Mesenchymal stem cell (in vitro differentiated cells and primary cell): Measurements from ENCODE around the gene SH3RF2.

Experiments used
- DNase-seq: peaks from one replicate; pipeline ENCODE4 v3.0.0-alpha.2; 2013
- H2AFZ ChIP-seq: one replicate; pipeline ENCODE4 v1.6.1; 2013; ENCODE audit warnings: low read depth, mild to moderate bottlenecking, control low read depth, inconsistent platforms, low read length, moderate library complexity
- H2AK5ac ChIP-seq: 2 replicates; pipeline ENCODE4 v1.6.1; 2013; ENCODE audit warnings: low read length, moderate library complexity, mild to moderate bottlenecking, inconsistent platforms; ENCODE audit not compliant: severe bottlenecking
- H2BK120ac ChIP-seq: one replicate; pipeline ENCODE4 v1.6.1; 2013; ENCODE audit warnings: low read depth, mild to moderate bottlenecking, inconsistent platforms, low read length, moderate library complexity
- H2BK12ac ChIP-seq, 2 experiments: one replicate each; pipeline ENCODE4 v1.6.1; 2013; ENCODE audit warnings: inconsistent platforms in 2 of 2, low read length in 2 of 2, mild to moderate bottlenecking in 2 of 2, moderate library complexity in 2 of 2, control low read depth in 1 of 2
- H2BK15ac ChIP-seq: one replicate; pipeline ENCODE4 v1.6.1; 2013; ENCODE audit warnings: mild to moderate bottlenecking, low read depth, inconsistent platforms; ENCODE audit not compliant: poor library complexity, severe bottlenecking
- H2BK5ac ChIP-seq: 2 replicates; pipeline ENCODE4 v1.6.1; 2013; ENCODE audit warnings: low read depth, mild to moderate bottlenecking, low read length, control low read depth, inconsistent platforms; ENCODE audit not compliant: poor library complexity, severe bottlenecking
- H3K14ac ChIP-seq, 2 experiments: one replicate each; pipeline ENCODE4 v1.6.1; 2013; ENCODE audit warnings: inconsistent platforms in 2 of 2, low read length in 2 of 2, control low read depth in 1 of 2, mild to moderate bottlenecking in 1 of 2, moderate library complexity in 1 of 2
- H3K18ac ChIP-seq, 2 experiments: one replicate each; pipeline ENCODE4 v1.6.1; 2013; ENCODE audit warnings: inconsistent platforms in 2 of 2, low read length in 2 of 2, control low read depth in 1 of 2, low read depth in 1 of 2, mild to moderate bottlenecking in 1 of 2
- H3K23ac ChIP-seq, 2 experiments: one replicate each; pipeline ENCODE4 v1.6.1; 2013; ENCODE audit warnings: inconsistent platforms in 2 of 2, low read length in 2 of 2, mild to moderate bottlenecking in 2 of 2, moderate library complexity in 2 of 2, control low read depth in 1 of 2
- H3K27ac ChIP-seq: 2 replicates; pipeline ENCODE4 v1.5.1; 2013; ENCODE audit warnings: mild to moderate bottlenecking, moderate library complexity, low read length, control low read depth, inconsistent platforms; ENCODE audit not compliant: poor library complexity, severe bottlenecking
- H3K27me3 ChIP-seq, 2 experiments: 2 replicates each; pipeline versions ENCODE4 v1.6.1 to v1.7.0; 2013; ENCODE audit warnings: low read length in 2 of 2, mild to moderate bottlenecking in 2 of 2, moderate library complexity in 2 of 2, control low read depth in 1 of 2, inconsistent platforms in 1 of 2; ENCODE audit not compliant: control insufficient read depth in 1 of 2, insufficient read depth in 1 of 2
- H3K36me3 ChIP-seq, 2 experiments: 2 replicates each; pipeline versions ENCODE4 v1.6.1 to v1.7.0; 2013; ENCODE audit warnings: low read length in 2 of 2, control low read depth in 1 of 2, inconsistent platforms in 1 of 2, low read depth in 1 of 2, mild to moderate bottlenecking in 1 of 2; ENCODE audit not compliant: insufficient read depth in 2 of 2, control insufficient read depth in 1 of 2
- H3K4ac ChIP-seq, 2 experiments: one replicate each; pipeline ENCODE4 v1.6.1; 2013; ENCODE audit warnings: inconsistent platforms in 2 of 2, low read length in 2 of 2, mild to moderate bottlenecking in 2 of 2, moderate library complexity in 2 of 2, control low read depth in 1 of 2, low read depth in 1 of 2
- H3K4me1 ChIP-seq: 2 replicates; pipeline ENCODE4 v1.6.1; 2013; ENCODE audit warnings: low read depth, low read length, control low read depth; ENCODE audit not compliant: control insufficient read depth, insufficient read depth
- H3K4me2 ChIP-seq: 2 replicates; pipeline ENCODE4 v1.6.1; 2013; ENCODE audit warnings: low read length, mild to moderate bottlenecking, inconsistent platforms; ENCODE audit not compliant: poor library complexity, severe bottlenecking
- H3K4me3 ChIP-seq, 2 experiments: 2 replicates each; pipeline versions ENCODE4 v1.5.1 to v1.7.0; 2013; ENCODE audit warnings: low read length in 2 of 2, mild to moderate bottlenecking in 2 of 2, control low read depth in 1 of 2, low read depth in 1 of 2; ENCODE audit not compliant: insufficient read depth in 1 of 2
- H3K79me1 ChIP-seq: replicated peaks from 2 replicates; pipeline ENCODE4 v1.6.1; 2013; ENCODE audit warnings: mild to moderate bottlenecking, control low read depth, low read length, inconsistent platforms; ENCODE audit not compliant: poor library complexity, severe bottlenecking
- H3K9ac ChIP-seq: 2 replicates; pipeline ENCODE4 v1.7.0; 2013; ENCODE audit warnings: mild to moderate bottlenecking, low read length, moderate library complexity
- H3K9me3 ChIP-seq: 2 replicates; pipeline ENCODE4 v1.7.0; 2013; ENCODE audit warnings: mild to moderate bottlenecking, low read length; ENCODE audit not compliant: control insufficient read depth
- H4K8ac ChIP-seq: one replicate; pipeline ENCODE4 v1.6.1; 2013; ENCODE audit warnings: inconsistent platforms, mild to moderate bottlenecking, low read length, moderate library complexity
- H4K91ac ChIP-seq: one replicate; pipeline ENCODE4 v1.6.1; 2013; ENCODE audit warnings: mild to moderate bottlenecking, low read length, inconsistent platforms
- whole genome bisulfite sequencing: methylation state at CpG from one replicate; pipeline ENCODE4 v1.1.7; 2013; ENCODE audit warnings: mixed read lengths; 5-methylcytosine and 5-hydroxymethylcytosine counted together

SH3RF2 gene

GRCh38 chr5:146001544-146002190 is 65.3 kb downstream of the SH3RF2 start:
- Histone ChIP-seq H4K8ac (no peak overlapping the region), H3K18ac (peak overlapping the region in 1 of 2 experiments; percentile 11), H3K4me2 (no peak overlapping the region), H3K79me1 (no peaks in the 10 kb centered on the region), H2BK12ac (no peak overlapping the region), H4K91ac (no peak overlapping the region), H3K9me3 (no peaks in the 10 kb centered on the region), H2AK5ac (peak overlapping the region; percentile 31), H3K36me3 (no peaks in the 10 kb centered on the region), H2BK15ac (no peak overlapping the region), H2BK5ac (no peak overlapping the region), H3K4me3 (no peak overlapping the region), H3K4me1 (no peaks in the 10 kb centered on the region), H3K27ac (no peak overlapping the region), H3K9ac (no peak overlapping the region), H2BK120ac (no peak overlapping the region), H3K14ac (no peak overlapping the region), H3K27me3 (no peaks in the 10 kb centered on the region), H2AFZ (no peak overlapping the region), H3K23ac (no peak overlapping the region), H3K4ac (no peak overlapping the region)
- 98% methylated on average over 4 of the region's 5 CpGs for WGBS
- no peak for DNase-seq

- no peak overlapping the region for H3K9ac ChIP-seq
- H3K18ac ChIP-seq: no peak overlapping the region
- no peak overlapping the region for H3K4me3 ChIP-seq
- no peak overlapping the region for H3K4me2 ChIP-seq
- no peak overlapping the region for H2BK5ac ChIP-seq
- 98% methylated on average over 6 of the region's 7 CpGs for WGBS
- no peaks in the 10 kb centered on the region for H3K36me3 ChIP-seq
- no peak overlapping the region for H4K91ac ChIP-seq
- H2BK12ac ChIP-seq: no peak overlapping the region
- no peak overlapping the region for H2BK15ac ChIP-seq
- H2AFZ ChIP-seq: no peak overlapping the region
- H3K23ac ChIP-seq: no peak overlapping the region
- H3K4ac ChIP-seq: no peak overlapping the region
- no peaks in the 10 kb centered on the region for H3K27me3 ChIP-seq
- H3K14ac ChIP-seq: no peak overlapping the region
- no peak overlapping the region for H3K27ac ChIP-seq
- H3K4me1 ChIP-seq: no peaks in the 10 kb centered on the region
- H2AK5ac ChIP-seq: no peak overlapping the region
- no peak for DNase-seq
- no peak overlapping the region for H4K8ac ChIP-seq
- H3K79me1 ChIP-seq: no peaks in the 10 kb centered on the region
- no peak overlapping the region for H2BK120ac ChIP-seq
- no peaks in the 10 kb centered on the region for H3K9me3 ChIP-seq
These were observed 66.1 kb downstream of the SH3RF2 start for GRCh38 chr5:146002491-146002890.

GRCh38 chr5:146003852-146004251 is 67.5 kb downstream of the SH3RF2 start:
- no peaks in the 10 kb centered on the region for H3K9me3 ChIP-seq
- no peak overlapping the region for H2BK120ac ChIP-seq
- H4K8ac ChIP-seq: no peak overlapping the region
- H2AK5ac ChIP-seq: no peak overlapping the region
- WGBS: 51% methylated on average over 3 of the region's 4 CpGs
- H3K4me2 ChIP-seq: no peak overlapping the region
- H2BK15ac ChIP-seq: no peak overlapping the region
- no peak overlapping the region for H3K18ac ChIP-seq
- peak; percentile 37 for DNase-seq
- H3K14ac ChIP-seq: no peak overlapping the region
- H3K4me1 ChIP-seq: no peaks in the 10 kb centered on the region
- no peaks in the 10 kb centered on the region for H3K27me3 ChIP-seq
- no peak overlapping the region for H3K4ac ChIP-seq
- H3K36me3 ChIP-seq: no peaks in the 10 kb centered on the region
- no peak overlapping the region for H4K91ac ChIP-seq
- no peaks in the 10 kb centered on the region for H3K79me1 ChIP-seq
- no peak overlapping the region for H2AFZ ChIP-seq
- H3K9ac ChIP-seq: peak overlapping the region; percentile 52
- H3K23ac ChIP-seq: no peak overlapping the region
- peak overlapping the region in 1 of 2 experiments; percentile 1 for H3K4me3 ChIP-seq
- peak overlapping the region; percentile 2 for H3K27ac ChIP-seq
- H2BK5ac ChIP-seq: no peak overlapping the region
- no peak overlapping the region for H2BK12ac ChIP-seq

DNA sequence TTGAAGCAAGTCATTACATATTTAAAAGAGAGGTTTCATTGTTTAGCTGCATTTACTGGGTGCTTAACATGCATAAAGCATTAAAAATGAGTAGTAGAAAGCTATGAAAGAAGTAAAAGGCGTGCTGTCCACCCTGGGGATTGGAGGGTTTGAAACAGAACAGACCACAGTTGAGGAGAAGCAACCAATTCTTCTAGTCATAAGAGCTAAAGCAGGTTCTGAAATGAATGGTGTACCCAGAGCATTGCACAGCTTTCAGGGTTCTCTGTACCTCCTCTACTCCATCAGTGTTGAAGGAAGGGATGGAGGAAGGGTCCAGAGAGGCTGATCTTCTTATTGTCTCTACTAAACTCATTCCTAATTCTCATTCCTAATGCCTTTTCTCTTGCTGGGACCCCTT is 68.9 kb downstream of the SH3RF2 start:
- Histone ChIP-seq H2BK12ac (no peak overlapping the region), H3K79me1 (no peaks in the 10 kb centered on the region), H2BK5ac (no peak overlapping the region), H3K9me3 (no peaks in the 10 kb centered on the region), H3K23ac (no peak overlapping the region), H3K4me1 (no peaks in the 10 kb centered on the region), H2BK15ac (no peak overlapping the region), H4K8ac (no peak overlapping the region), H3K36me3 (no peaks in the 10 kb centered on the region), H4K91ac (no peak overlapping the region), H3K4ac (no peak overlapping the region), H3K4me3 (no peak overlapping the region), H3K4me2 (no peak overlapping the region), H3K27me3 (no peaks in the 10 kb centered on the region), H3K9ac (no peak overlapping the region), H2BK120ac (no peak overlapping the region), H3K18ac (no peak overlapping the region), H3K14ac (no peak overlapping the region), H2AFZ (no peak overlapping the region), H2AK5ac (no peak overlapping the region), H3K27ac (no peak overlapping the region)
- WGBS: 100% methylated on average over 1 of the region's 1 CpG
- no peak for DNase-seq
